Activated CD4-positive, CD25-positive, alpha-beta regulatory T cell (primary cell): ENCODE measurements around the gene NLRP7.
"Not testable (repeated sequence)": the region's sequence is repeated elsewhere in the genome, so short reads cannot be mapped to it uniquely, and the experiment has no call there.

Source experiments
- DNase-seq, 4 experiments: peaks; one replicate each; lab custom pipeline; 2025; lab: John Stamatoyannopoulos, UW

Gene NLRP7

GRCh38 chr19:54947381-54947780, at the start of gene NLRP7:
TSS of gene NLRP7 (minus strand) at chr19:54947530.
- no peak for DNase-seq

- DNase-seq: no peak
These were observed 48.2 kb upstream of the NLRP7 start for GRCh38 chr19:54995561-54995960.

- not testable (repeated sequence) for DNase-seq
These were observed 42.2 kb upstream of the NLRP7 start for GRCh38 chr19:54989531-54989930.

- DNase-seq: not testable (repeated sequence)
These were observed 35.2 kb upstream of the NLRP7 start for GRCh38 chr19:54982562-54982961.

- DNase-seq: not testable (repeated sequence)
These were observed 26.1 kb upstream of the NLRP7 start for GRCh38 chr19:54973229-54974090.

- not testable (repeated sequence) for DNase-seq
These were observed 24.1 kb upstream of the NLRP7 start for GRCh38 chr19:54971446-54971845.

- DNase-seq: no peak
These were observed 22.3 kb upstream of the NLRP7 start for GRCh38 chr19:54969647-54970046.

GRCh38 chr19:54967611-54968010, 20.3 kb upstream of the NLRP7 start:
- DNase-seq: no peak

GRCh38 chr19:54965055-54965454, 17.7 kb upstream of the NLRP7 start:
- not testable (repeated sequence) for DNase-seq

- DNase-seq: no peak
These were observed 12.5 kb upstream of the NLRP7 start for GRCh38 chr19:54959840-54960239.

GRCh38 chr19:54955376-54955775, 8.0 kb upstream of the NLRP7 start:
- DNase-seq: no peak

- DNase-seq: not testable (repeated sequence)
These were observed 6.0 kb upstream of the NLRP7 start for GRCh38 chr19:54953345-54953713.

GRCh38 chr19:54952591-54953344, 5.4 kb upstream of the NLRP7 start:
- no peak for DNase-seq

- DNase-seq: not testable (repeated sequence)
These were observed 3.2 kb upstream of the NLRP7 start for GRCh38 chr19:54950580-54950979.

GRCh38 chr19:54949412-54949811, 2.1 kb upstream of the NLRP7 start:
- no peak for DNase-seq

- not testable (repeated sequence) for DNase-seq
These were observed 3.5 kb downstream of the NLRP7 start for GRCh38 chr19:54943772-54944361.

GRCh38 chr19:54939538-54939937, 7.8 kb downstream of the NLRP7 start:
- not testable (repeated sequence) for DNase-seq

- no peak for DNase-seq
These were observed 8.4 kb downstream of the NLRP7 start for GRCh38 chr19:54938906-54939305.

GRCh38 chr19:54937926-54938325, 9.4 kb downstream of the NLRP7 start:
- DNase-seq: no peak

GRCh38 chr19:54928299-54928698, 19.0 kb downstream of the NLRP7 start:
- no peak for DNase-seq

GRCh38 chr19:54923276-54923675, 24.1 kb downstream of the NLRP7 start:
- DNase-seq: no peak

GRCh38 chr19:54921082-54921481, 26.2 kb downstream of the NLRP7 start:
- no peak for DNase-seq
